Measurements from ENCODE around the gene SERPINE2.

DNA sequence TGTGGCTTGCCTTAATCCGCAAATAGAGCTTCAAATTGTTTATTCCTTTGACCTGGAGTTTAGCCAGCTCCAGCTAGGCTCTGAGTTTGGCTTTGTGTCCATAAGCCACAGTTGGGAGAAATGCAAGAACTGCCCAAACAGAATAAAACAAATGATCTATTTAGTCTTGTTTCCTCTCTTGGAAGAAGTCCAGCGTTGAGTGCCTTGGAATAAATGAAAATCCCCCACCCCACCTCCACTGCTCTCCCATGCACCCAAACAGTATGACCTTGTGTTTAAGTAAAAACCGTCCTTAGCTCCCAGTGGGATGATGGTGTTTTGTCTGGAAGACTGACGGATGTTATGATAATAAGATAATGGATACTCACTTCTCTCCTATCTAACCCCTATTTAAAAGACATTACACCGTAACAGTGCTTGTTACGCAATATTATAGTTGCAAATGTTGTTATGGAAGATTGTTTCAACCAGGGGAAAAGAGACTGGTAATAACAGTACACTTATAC, 3.2 kb upstream of the SERPINE2 start:
- no peak for TF ChIP-seq POLR2A (IDR thresholded peaks at IDR 0.05)
- TF ChIP-seq, protein P1, sequence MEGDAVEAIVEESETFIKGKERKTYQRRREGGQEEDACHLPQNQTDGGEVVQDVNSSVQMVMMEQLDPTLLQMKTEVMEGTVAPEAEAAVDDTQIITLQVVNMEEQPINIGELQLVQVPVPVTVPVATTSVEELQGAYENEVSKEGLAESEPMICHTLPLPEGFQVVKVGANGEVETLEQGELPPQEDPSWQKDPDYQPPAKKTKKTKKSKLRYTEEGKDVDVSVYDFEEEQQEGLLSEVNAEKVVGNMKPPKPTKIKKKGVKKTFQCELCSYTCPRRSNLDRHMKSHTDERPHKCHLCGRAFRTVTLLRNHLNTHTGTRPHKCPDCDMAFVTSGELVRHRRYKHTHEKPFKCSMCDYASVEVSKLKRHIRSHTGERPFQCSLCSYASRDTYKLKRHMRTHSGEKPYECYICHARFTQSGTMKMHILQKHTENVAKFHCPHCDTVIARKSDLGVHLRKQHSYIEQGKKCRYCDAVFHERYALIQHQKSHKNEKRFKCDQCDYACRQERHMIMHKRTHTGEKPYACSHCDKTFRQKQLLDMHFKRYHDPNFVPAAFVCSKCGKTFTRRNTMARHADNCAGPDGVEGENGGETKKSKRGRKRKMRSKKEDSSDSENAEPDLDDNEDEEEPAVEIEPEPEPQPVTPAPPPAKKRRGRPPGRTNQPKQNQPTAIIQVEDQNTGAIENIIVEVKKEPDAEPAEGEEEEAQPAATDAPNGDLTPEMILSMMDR (IDR thresholded peaks at IDR 0.05) = no peak
- no peak for TF ChIP-seq POLR2AphosphoS5 (IDR thresholded peaks at IDR 0.05)
- TF ChIP-seq EP300 (IDR thresholded peaks at IDR 0.05) = no peak

All from sigmoid colon (tissue), 4 donors.